Pancreas (tissue), 10 donors: ENCODE results near the gene CFAP46. TPM values are rescaled to one million over a fixed set of nuclear protein-coding genes. Genes with fewer than 3 reads are reported as not detected.
A peak's percentile ranks its signal among the peaks of the same experiment; 100 is the strongest.

Experiments
- ATAC-seq, 4 donors: fragments of 200-7000 bp; cut with Tn5 transposase; one replicate each; pipeline versions ENCODE4 v1.8.0 to v1.9.1; 2020; ENCODE audit warnings: mild to moderate bottlenecking in 4 of 4, moderate library complexity in 4 of 4
- DNase-seq, 6 donors: peaks; one replicate each; pipeline ENCODE4 v3.0.0-alpha.2; 2020
- FAIRE-seq: peaks from 2 replicates; lab custom pipeline; 2012; peaks lifted over from hg19 to GRCh38; lab: Jason Lieb, UNC
- H3K27ac ChIP-seq, 4 donors: fragments of 200-600 bp; sonication (generic); 1 replicate in 3 of 4; 2 replicates in 1 of 4; pipeline versions ENCODE4 v1.5.0 to v1.8.0; 2020
- H3K27me3 ChIP-seq, 4 donors: fragments of 200-600 bp; one replicate each; pipeline ENCODE4 v1.8.0; 2021
- H3K36me3 ChIP-seq, 3 donors: fragments of 200-600 bp; sonication (generic) in 1 of 3; one replicate each; pipeline versions ENCODE4 v1.5.0 to v1.8.0; 2020 to 2021
- H3K4me1 ChIP-seq, 3 donors: fragments of 200-600 bp; one replicate each; pipeline ENCODE4 v1.8.0; 2021
- H3K4me3 ChIP-seq, 4 donors: fragments of 200-600 bp; sonication (generic) in 2 of 4; one replicate each; pipeline versions ENCODE4 v1.5.0 to v1.8.0; 2020 to 2021
- H3K9me3 ChIP-seq, 4 donors: fragments of 200-600 bp; one replicate each; pipeline ENCODE4 v1.8.0; 2021
- WGBS, 2 donors: extraction: QIAGEN DNeasy Blood & Tissue Kit; methylation state at CpG; one replicate each; pipeline ENCODE4 v1.1.7; 2013; 5-methylcytosine and 5-hydroxymethylcytosine counted together
- intact Hi-C, 3 donors: fragments of 100-400 bp; cut with DNase I; formaldehyde crosslinking; loops; one replicate each; pipeline versions ENCODE4 v1.11.1 to v1.14.2; 2022
- polyA plus RNA-seq, 2 donors: library from polyadenylated mRNA; stranded (reverse); fragments of 200-250 nt; gene quantifications; one replicate each; pipeline ENCODE4 v1.2.3, GENCODE V29; 2013
- total RNA-seq, 6 donors: library from RNA; stranded (reverse); fragmentation: NEBNext Ultra II Directional in 4 of 6; extraction: Animal tissue kit (Norgen Biotek cat#: 25700) in 4 of 6; gene quantifications; one replicate each; pipeline versions ENCODE4 v1.2.1 to v1.2.4, GENCODE V29; 2021 to 2023
- TF ChIP-seq, protein P1 (sequence below), 4 donors: fragments of 200-600 bp; sonication (generic) in 3 of 4; IDR thresholded peaks; one replicate each; pipeline versions ENCODE4 v1.5.0 to v1.8.0; 2021; ENCODE audit warnings: antibody characterized with exemption in 4 of 4
- donor health status: healthy with polysubstance abuse.
- donor health status: DM: no; HTN: no; CAD: no; lungs with moderate emphysema.
- donor health status: DM: no; HTN: no; CAD: no.
- donor health status: control.
- donor health status: control.
- donor health status: Bipolar disorder and iron deficiency.
- donor health status: DM: yes; HTN: yes; CAD: no.
- donor health status: DM: no; HTN: no; CAD: no.
- donor health status: DM: no; HTN: no; CAD: no.
- donor health status: DM: yes; HTN: yes; CAD: no.

The CFAP46 gene
- total and polyA plus RNA-seq, 8 donors, result 0.39 to 1.6 (median 1.0) TPM

DNA sequence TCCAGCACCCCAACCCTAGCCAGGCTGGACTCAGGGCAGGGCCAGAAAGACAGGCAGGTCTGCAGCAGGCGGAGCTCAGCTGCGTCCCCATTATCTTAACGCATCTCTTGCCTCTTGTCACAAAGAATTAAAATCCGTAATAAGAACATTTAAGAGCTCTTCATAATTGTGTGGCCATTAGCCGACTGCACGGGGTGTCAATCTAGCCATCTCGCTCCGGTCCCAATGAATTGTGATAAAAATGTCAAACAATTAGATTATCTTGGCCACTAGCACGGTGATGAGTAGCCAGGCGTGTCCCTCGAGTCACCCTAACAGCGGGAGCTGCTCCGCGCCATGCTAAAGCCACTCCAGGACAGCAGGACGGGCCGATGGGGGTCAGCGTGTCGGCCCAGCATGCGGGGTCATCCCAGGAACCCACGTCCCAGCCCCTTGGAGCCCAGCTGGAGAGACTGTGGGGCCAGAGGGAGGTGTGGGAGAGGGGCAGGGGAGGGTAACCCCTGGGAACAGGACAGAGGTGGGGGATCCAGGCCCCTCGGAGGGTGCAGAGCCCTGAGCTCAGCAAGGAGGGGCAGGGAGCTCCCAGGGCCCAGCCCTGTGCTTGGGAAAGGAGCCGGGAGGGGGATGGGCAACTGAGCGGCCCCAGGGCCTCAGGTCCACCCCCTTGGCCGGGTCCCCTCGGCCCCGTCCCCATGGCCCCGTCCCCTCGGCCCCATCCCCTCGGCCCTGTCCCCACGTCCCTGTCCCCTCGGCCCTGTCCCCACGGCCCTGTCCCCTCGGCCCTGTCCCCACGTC, 138.8 kb downstream of the CFAP46 start:
- ATAC-seq (no peak), FAIRE-seq (no peak), DNase-seq (peak in 2 of 6 donors; percentile 38 to 45)
- Histone ChIP-seq H3K4me1 (no peaks in the 10 kb centered on the region), H3K9me3 (no peaks in the 10 kb centered on the region), H3K4me3 (no peak overlapping the region), H3K36me3 (no peaks in the 10 kb centered on the region), H3K27ac (no peak overlapping the region), H3K27me3 (no peaks in the 10 kb centered on the region)
- intact Hi-C loops, result no loop called here
- TF ChIP-seq, protein P1, sequence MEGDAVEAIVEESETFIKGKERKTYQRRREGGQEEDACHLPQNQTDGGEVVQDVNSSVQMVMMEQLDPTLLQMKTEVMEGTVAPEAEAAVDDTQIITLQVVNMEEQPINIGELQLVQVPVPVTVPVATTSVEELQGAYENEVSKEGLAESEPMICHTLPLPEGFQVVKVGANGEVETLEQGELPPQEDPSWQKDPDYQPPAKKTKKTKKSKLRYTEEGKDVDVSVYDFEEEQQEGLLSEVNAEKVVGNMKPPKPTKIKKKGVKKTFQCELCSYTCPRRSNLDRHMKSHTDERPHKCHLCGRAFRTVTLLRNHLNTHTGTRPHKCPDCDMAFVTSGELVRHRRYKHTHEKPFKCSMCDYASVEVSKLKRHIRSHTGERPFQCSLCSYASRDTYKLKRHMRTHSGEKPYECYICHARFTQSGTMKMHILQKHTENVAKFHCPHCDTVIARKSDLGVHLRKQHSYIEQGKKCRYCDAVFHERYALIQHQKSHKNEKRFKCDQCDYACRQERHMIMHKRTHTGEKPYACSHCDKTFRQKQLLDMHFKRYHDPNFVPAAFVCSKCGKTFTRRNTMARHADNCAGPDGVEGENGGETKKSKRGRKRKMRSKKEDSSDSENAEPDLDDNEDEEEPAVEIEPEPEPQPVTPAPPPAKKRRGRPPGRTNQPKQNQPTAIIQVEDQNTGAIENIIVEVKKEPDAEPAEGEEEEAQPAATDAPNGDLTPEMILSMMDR (IDR thresholded peaks at IDR 0.05), result no peak
- 63 to 72% methylated on average over 23 to 34 of the region's 34 CpGs for WGBS, 2 donors

DNA sequence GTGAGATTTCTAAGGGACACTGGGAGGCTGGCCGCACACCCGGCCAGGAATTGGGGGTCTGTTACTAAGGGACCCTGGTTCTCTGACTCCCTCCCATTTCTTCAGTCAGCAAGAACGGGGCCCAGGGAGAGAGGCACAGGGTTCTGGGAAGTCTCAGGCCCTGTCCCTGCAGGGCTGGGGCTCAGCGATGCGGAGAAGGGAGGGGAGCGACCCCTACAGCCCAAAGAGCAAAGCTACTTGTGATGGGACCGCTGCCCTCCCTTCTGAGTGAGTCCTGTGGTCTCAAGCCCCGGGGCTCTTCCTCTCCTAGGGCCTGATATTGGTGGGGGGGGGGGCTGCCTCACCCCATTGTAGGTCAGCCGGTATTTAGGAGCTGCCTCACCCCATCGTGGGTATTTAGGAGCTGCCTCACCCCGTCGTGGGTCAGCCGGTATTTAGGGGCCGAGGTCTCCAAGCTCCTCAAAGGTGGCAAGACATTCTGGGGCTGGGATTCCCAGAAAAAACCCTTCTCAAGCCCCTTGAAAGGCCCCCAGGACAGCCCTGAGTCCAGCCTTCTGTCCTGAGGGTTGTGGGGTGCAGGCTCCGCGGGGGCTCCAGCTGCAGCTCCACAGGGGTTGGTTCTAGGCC, 139.6 kb downstream of the CFAP46 start:
- DNase-seq (no peak), ATAC-seq (no peak), FAIRE-seq (no peak)
- H3K27ac ChIP-seq, result no peak overlapping the region
- no peaks in the 10 kb centered on the region for H3K9me3 ChIP-seq
- intact Hi-C loops, result no loop called here
- no peaks in the 10 kb centered on the region for H3K27me3 ChIP-seq
- no peaks in the 10 kb centered on the region for H3K36me3 ChIP-seq
- no peaks in the 10 kb centered on the region for H3K4me1 ChIP-seq
- H3K4me3 ChIP-seq, result no peak overlapping the region
- TF ChIP-seq, protein P1 (IDR thresholded peaks at IDR 0.05), result no peak
- WGBS, 2 donors, result 68 to 86% methylated on average over 16 of the region's 16 CpGs

DNA sequence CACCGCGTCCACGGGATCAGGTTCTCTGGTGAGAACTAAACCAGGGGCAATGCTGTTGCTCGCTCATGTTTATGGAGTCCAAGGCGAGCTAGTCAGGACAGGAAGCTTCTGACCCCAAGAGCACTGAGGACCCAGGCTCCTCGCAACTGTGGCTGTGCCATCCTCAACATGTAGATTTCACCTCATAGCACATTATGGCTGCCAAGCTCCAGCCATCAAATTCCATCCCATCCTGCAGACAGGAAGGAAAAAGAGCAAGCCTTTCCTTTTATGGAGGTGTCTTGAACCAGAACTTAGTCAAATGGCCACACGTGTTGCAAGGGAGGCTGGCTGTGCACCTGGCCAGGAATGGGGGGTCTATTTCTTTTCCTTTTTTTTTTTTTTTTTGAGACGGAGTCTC, 140.3 kb downstream of the CFAP46 start:
- no peak for ATAC-seq
- intact Hi-C loops, result no loop called here
- 76 to 93% methylated on average over 8 of the region's 8 CpGs for whole genome bisulfite sequencing, 2 donors
- no peaks in the 10 kb centered on the region for H3K27me3 ChIP-seq
- no peak for FAIRE-seq
- no peak overlapping the region for H3K27ac ChIP-seq
- no peaks in the 10 kb centered on the region for H3K4me1 ChIP-seq
- H3K36me3 ChIP-seq, result no peaks in the 10 kb centered on the region
- H3K4me3 ChIP-seq, result no peak overlapping the region
- TF ChIP-seq, protein P1 (IDR thresholded peaks at IDR 0.05), result no peak
- DNase-seq, result no peak
- no peaks in the 10 kb centered on the region for H3K9me3 ChIP-seq

DNA sequence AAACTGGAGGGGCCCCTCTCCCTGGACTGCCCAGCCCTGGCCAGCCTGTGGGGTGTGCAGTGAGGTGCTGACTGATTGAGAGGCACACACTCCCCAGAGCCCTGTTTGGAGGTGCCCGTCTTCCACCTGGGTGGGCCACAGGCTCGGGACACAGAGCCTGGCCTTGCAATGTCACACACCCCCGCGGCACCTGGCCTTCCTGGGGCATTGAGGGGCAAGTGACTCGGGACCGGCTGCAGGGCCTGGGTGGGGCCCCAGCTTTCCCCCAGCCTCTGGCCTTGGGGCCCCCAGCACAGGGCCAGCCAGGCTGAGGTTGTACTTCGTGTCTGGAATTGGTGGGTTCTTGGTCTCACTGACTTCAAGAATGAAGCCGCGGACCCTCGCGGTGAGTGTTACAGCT, 142.5 kb downstream of the CFAP46 start:
- ATAC-seq (no peak), DNase-seq (peak in 3 of 6 donors; percentile 4 to 37 (median 9)), FAIRE-seq (no peak)
- TF ChIP-seq, protein P1 (IDR thresholded peaks at IDR 0.05), result no peak
- Histone ChIP-seq H3K9me3 (no peaks in the 10 kb centered on the region), H3K4me3 (no peak overlapping the region), H3K36me3 (no peaks in the 10 kb centered on the region), H3K4me1 (no peaks in the 10 kb centered on the region), H3K27me3 (no peaks in the 10 kb centered on the region), H3K27ac (no peak overlapping the region)
- 81% methylated on average over 11 of the region's 11 CpGs for WGBS, 2 donors
- intact Hi-C loops, result no loop called here

DNA sequence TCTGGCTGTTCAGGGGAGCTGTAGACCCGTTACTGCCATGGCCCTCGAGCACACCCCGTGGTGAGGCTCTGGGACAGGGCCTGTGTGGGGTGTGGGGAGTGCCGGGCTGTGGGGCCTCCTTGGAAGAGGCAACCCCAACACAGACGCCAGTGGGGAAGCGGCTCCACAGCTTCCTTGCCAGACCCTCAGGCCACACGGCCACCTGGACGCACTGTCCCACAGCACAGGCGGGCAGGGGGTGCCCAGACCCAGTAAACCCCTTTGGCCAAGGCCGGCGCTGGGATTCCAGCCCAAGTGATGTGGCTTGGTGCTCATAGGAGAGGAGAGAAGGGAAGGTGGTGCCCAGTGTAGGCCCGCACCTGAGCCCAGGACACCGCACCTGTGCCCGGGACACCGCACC, 143.5 kb downstream of the CFAP46 start:
- Histone ChIP-seq H3K4me1 (no peaks in the 10 kb centered on the region), H3K9me3 (no peaks in the 10 kb centered on the region), H3K27ac (no peak overlapping the region), H3K36me3 (no peaks in the 10 kb centered on the region), H3K27me3 (no peaks in the 10 kb centered on the region), H3K4me3 (no peak overlapping the region)
- 79 to 87% methylated on average over 13 to 15 of the region's 15 CpGs for WGBS, 2 donors
- DNase-seq, result peak in 3 of 6 donors; percentile 12 to 53 (median 51)
- intact Hi-C loops, result no loop called here
- no peak for ATAC-seq
- TF ChIP-seq, protein P1 (IDR thresholded peaks at IDR 0.05), result no peak
- no peak for FAIRE-seq
